Neural cell (in vitro differentiated cells): ENCODE measurements around the gene SLC43A3. TPM values are rescaled to one million over a fixed set of nuclear protein-coding genes. Genes with fewer than 3 reads are reported as not detected.

Source experiments
- H2AFZ ChIP-seq: fragments of 200-600, 300-800 bp; sonication (generic), shearing (Covaris generic); 2 replicates; pipeline ENCODE4 v1.6.0; 2014; ENCODE audit warnings: low read depth, mild to moderate bottlenecking, antibody characterized with exemption, low read length, moderate library complexity
- H3F3A ChIP-seq: fragments of 200-600 bp; shearing (Covaris generic); 2 replicates; pipeline ENCODE4 v1.6.1; 2016; ENCODE audit warnings: mild to moderate bottlenecking, moderate library complexity, mixed read lengths, antibody characterized with exemption, low read length; ENCODE audit not compliant: insufficient read depth, poor library complexity, severe bottlenecking
- H3K27ac ChIP-seq: fragments of 200-600, 300-800 bp; sonication (generic), shearing (Covaris generic); 2 replicates; pipeline ENCODE4 v1.5.1; 2014; ENCODE audit warnings: mild to moderate bottlenecking, low read length, moderate library complexity
- H3K27me3 ChIP-seq: fragments of 300-800, 200-600 bp; sonication (generic), shearing (Covaris generic); 2 replicates; pipeline ENCODE4 v1.6.0; 2014; ENCODE audit warnings: mild to moderate bottlenecking, low read depth, low read length, moderate library complexity; ENCODE audit not compliant: insufficient read depth
- H3K36me3 ChIP-seq: fragments of 300-800, 200-600 bp; sonication (generic), shearing (Covaris generic); 2 replicates; pipeline ENCODE4 v1.5.1; 2014; ENCODE audit warnings: mild to moderate bottlenecking, antibody characterized with exemption, low read length, moderate library complexity; ENCODE audit not compliant: insufficient read depth
- H3K4me2 ChIP-seq: fragments of 300-800, 200-600 bp; sonication (generic), shearing (Covaris generic); 2 replicates; pipeline ENCODE4 v1.6.0; 2014; ENCODE audit warnings: mild to moderate bottlenecking, low read length
- H3K4me3 ChIP-seq: fragments of 300-800, 200-600 bp; sonication (generic), shearing (Covaris generic); 2 replicates; pipeline ENCODE4 v1.5.1; 2014; ENCODE audit warnings: mild to moderate bottlenecking, low read length, moderate library complexity
- H3K79me2 ChIP-seq: fragments of 200-600 bp; shearing (Covaris generic); replicated peaks from 2 replicates; pipeline ENCODE4 v1.6.0; 2014; ENCODE audit warnings: mild to moderate bottlenecking, low read length, moderate library complexity; ENCODE audit not compliant: insufficient read depth
- H3K9ac ChIP-seq: fragments of 300-800, 200-600 bp; sonication (generic), shearing (Covaris generic); 2 replicates; pipeline ENCODE4 v1.6.1; 2016; ENCODE audit warnings: mild to moderate bottlenecking, low read length, mixed read lengths
- H3K9me2 ChIP-seq: fragments of 200-600 bp; shearing (Covaris generic); 2 replicates; pipeline ENCODE4 v1.6.1; 2016; ENCODE audit warnings: mild to moderate bottlenecking, low read length, mixed read lengths; ENCODE audit not compliant: insufficient read depth
- H3K9me3 ChIP-seq: fragments of 200-600, 300-800 bp; sonication (generic), shearing (Covaris generic); 2 replicates; pipeline ENCODE4 v1.6.1; 2016; ENCODE audit warnings: mild to moderate bottlenecking, mixed run types, low read length, moderate library complexity, mixed read lengths
- H4K20me1 ChIP-seq: fragments of 200-600 bp; shearing (Covaris generic); 2 replicates; pipeline ENCODE4 v1.6.1; 2016; ENCODE audit warnings: mild to moderate bottlenecking, mixed run types; ENCODE audit not compliant: insufficient read depth
- EP300 ChIP-seq: fragments of 450-650 bp; conservative IDR thresholded peaks from 2 replicates; pipeline ENCODE4 v1.6.1; 2014; ENCODE audit warnings: antibody characterized with exemption, mild to moderate bottlenecking, moderate library complexity; ENCODE audit not compliant: poor library complexity, severe bottlenecking
- EZH2 ChIP-seq: fragments of 200-600, 300-800 bp; shearing (Covaris generic), sonication (generic); IDR thresholded peaks from 2 replicates; pipeline ENCODE4 v1.6.1; 2014; ENCODE audit warnings: antibody characterized with exemption, low read length, borderline replicate concordance, mild to moderate bottlenecking; ENCODE audit not compliant: insufficient read depth, poor library complexity, severe bottlenecking
- MXI1 ChIP-seq: fragments of 450-650 bp; conservative IDR thresholded peaks from 2 replicates; pipeline ENCODE4 v1.6.1; 2014; ENCODE audit warnings: antibody characterized with exemption, mild to moderate bottlenecking; ENCODE audit not compliant: poor library complexity, severe bottlenecking
- POLR2AphosphoS5 ChIP-seq: IDR thresholded peaks from 2 replicates; pipeline ENCODE4 v1.6.1; 2012
- RAD21 ChIP-seq: fragments of 450-650 bp; conservative IDR thresholded peaks from 2 replicates; pipeline ENCODE4 v1.6.1; 2014; ENCODE audit warnings: antibody characterized with exemption, mild to moderate bottlenecking, moderate library complexity
- SMC3 ChIP-seq: fragments of 450-650 bp; conservative IDR thresholded peaks from 2 replicates; pipeline ENCODE4 v1.6.1; 2014; ENCODE audit warnings: antibody characterized with exemption, mild to moderate bottlenecking, moderate library complexity; ENCODE audit not compliant: poor library complexity
- TAF1 ChIP-seq: IDR thresholded peaks from 2 replicates; pipeline ENCODE4 v1.6.1; 2012; ENCODE audit warnings: low read depth
- polyA plus RNA-seq: library from polyadenylated mRNA; depleted of rRNA; stranded (reverse); fragments of >200 nt; gene quantifications from 2 replicates; pipeline ENCODE4 v1.2.3, GENCODE V29; 2014
- TF ChIP-seq, protein P1 (sequence below): fragments of 450-650 bp; IDR thresholded peaks from 2 replicates; pipeline ENCODE4 v1.5.1; 2014; ENCODE audit warnings: antibody characterized with exemption, mild to moderate bottlenecking, moderate library complexity; ENCODE audit not compliant: poor library complexity, severe bottlenecking
- TF ChIP-seq, protein P2 (sequence below): IDR thresholded peaks from 2 replicates; pipeline ENCODE4 v1.6.1; 2012; ENCODE audit warnings: borderline replicate concordance

SLC43A3 gene
- polyA plus RNA-seq, 1 donor from 2014 or later = 0.33 TPM

DNA sequence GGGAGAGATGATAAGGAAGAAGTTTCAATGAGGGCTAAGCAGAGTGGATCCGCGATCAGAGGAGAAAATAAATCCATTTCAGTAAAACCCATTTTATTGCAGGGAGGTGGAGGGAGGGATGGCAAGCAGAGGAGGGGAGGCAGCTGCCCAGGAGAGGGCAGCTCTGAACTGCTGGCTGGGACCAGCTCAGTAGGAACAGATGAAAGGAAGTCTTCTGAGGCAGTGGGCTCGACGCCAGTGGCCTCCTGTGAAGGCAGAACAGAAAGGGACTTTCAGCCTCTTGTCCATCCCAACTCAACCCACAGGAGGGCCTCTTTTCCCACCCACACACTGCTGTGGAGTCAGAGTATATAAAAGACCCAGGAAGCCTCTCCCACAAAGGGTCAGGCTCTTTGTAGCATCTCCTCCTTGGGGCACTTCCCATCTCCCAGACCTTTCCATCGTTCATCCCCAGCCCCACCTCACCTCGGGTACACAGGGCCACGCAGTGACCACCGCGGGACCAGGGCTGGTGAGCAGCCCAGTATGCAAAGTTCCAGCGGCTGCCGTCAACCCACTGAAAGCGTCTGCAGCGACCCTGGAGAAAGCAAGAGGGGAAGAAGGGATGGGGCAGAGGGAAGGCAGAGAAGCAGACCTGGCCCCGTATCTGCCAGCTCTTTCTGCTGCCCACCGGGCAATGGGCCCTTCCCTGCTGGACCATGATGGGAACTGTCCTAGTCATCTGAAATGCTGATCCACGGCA, 39.5 kb downstream of the SLC43A3 start:
- H3K27me3 ChIP-seq = no peaks in the 10 kb centered on the region
- no peak overlapping the region for H3K27ac ChIP-seq
- no peaks in the 10 kb centered on the region for H3K9me3 ChIP-seq
- no peaks in the 10 kb centered on the region for H3K79me2 ChIP-seq
- no peaks in the 10 kb centered on the region for H3K9me2 ChIP-seq
- TF ChIP-seq EZH2 (no peak), EP300 (no peak), SMC3 (no peak), RAD21 (no peak), POLR2AphosphoS5 (no peak), MXI1 (no peak), TAF1 (no peak)
- TF ChIP-seq, protein P1, sequence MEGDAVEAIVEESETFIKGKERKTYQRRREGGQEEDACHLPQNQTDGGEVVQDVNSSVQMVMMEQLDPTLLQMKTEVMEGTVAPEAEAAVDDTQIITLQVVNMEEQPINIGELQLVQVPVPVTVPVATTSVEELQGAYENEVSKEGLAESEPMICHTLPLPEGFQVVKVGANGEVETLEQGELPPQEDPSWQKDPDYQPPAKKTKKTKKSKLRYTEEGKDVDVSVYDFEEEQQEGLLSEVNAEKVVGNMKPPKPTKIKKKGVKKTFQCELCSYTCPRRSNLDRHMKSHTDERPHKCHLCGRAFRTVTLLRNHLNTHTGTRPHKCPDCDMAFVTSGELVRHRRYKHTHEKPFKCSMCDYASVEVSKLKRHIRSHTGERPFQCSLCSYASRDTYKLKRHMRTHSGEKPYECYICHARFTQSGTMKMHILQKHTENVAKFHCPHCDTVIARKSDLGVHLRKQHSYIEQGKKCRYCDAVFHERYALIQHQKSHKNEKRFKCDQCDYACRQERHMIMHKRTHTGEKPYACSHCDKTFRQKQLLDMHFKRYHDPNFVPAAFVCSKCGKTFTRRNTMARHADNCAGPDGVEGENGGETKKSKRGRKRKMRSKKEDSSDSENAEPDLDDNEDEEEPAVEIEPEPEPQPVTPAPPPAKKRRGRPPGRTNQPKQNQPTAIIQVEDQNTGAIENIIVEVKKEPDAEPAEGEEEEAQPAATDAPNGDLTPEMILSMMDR = no peak
- TF ChIP-seq, protein P2, sequence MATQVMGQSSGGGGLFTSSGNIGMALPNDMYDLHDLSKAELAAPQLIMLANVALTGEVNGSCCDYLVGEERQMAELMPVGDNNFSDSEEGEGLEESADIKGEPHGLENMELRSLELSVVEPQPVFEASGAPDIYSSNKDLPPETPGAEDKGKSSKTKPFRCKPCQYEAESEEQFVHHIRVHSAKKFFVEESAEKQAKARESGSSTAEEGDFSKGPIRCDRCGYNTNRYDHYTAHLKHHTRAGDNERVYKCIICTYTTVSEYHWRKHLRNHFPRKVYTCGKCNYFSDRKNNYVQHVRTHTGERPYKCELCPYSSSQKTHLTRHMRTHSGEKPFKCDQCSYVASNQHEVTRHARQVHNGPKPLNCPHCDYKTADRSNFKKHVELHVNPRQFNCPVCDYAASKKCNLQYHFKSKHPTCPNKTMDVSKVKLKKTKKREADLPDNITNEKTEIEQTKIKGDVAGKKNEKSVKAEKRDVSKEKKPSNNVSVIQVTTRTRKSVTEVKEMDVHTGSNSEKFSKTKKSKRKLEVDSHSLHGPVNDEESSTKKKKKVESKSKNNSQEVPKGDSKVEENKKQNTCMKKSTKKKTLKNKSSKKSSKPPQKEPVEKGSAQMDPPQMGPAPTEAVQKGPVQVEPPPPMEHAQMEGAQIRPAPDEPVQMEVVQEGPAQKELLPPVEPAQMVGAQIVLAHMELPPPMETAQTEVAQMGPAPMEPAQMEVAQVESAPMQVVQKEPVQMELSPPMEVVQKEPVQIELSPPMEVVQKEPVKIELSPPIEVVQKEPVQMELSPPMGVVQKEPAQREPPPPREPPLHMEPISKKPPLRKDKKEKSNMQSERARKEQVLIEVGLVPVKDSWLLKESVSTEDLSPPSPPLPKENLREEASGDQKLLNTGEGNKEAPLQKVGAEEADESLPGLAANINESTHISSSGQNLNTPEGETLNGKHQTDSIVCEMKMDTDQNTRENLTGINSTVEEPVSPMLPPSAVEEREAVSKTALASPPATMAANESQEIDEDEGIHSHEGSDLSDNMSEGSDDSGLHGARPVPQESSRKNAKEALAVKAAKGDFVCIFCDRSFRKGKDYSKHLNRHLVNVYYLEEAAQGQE = no peak
- no peak overlapping the region for H3K9ac ChIP-seq
- H3K36me3 ChIP-seq = no peaks in the 10 kb centered on the region
- H3F3A ChIP-seq = no peaks in the 10 kb centered on the region
- H2AFZ ChIP-seq = no peak overlapping the region
- no peaks in the 10 kb centered on the region for H4K20me1 ChIP-seq
- H3K4me3 ChIP-seq = no peak overlapping the region
- H3K4me2 ChIP-seq = no peak overlapping the region

DNA sequence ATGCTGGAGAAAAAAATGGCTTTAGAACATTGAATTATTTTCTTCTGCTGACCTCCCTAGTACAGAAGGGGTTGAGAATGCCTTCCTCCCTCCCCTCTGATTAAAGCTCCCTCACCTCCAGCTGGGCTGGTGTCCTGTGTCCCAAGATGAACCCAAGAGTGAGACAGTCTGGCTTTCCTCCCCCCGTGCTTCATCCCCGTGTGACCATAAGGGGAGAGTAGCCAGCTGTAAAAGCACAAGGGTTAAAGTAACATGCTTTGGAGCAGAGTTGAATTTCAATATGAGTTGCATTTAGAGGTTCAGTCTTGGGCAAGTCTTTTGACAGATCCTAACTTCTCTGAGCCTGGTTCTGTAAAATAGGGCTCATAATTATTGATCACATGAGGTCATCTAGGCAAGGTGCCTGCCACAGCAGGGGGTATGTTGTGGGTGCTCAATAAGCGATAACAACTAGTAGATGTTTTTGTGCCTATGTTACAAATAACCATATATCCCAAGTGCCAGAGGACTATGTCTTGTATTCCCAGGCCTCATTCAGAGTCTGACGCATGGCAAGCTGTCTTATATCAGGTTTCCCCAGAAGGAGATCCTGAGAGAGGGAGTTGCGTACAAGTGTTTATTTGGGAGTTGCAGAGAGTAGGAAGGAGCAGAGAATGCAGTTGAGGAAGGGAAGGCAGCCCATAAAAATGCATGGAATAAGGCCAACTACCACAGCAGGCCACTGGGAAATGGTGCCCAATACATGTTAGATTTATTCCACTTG, 40.6 kb downstream of the SLC43A3 start:
- no peaks in the 10 kb centered on the region for H3K36me3 ChIP-seq
- H3K79me2 ChIP-seq = no peaks in the 10 kb centered on the region
- no peak overlapping the region for H3K27ac ChIP-seq
- H3K4me2 ChIP-seq = no peak overlapping the region
- H3K9me3 ChIP-seq = no peaks in the 10 kb centered on the region
- H3K9ac ChIP-seq = no peak overlapping the region
- no peaks in the 10 kb centered on the region for H3K27me3 ChIP-seq
- no peaks in the 10 kb centered on the region for H4K20me1 ChIP-seq
- no peaks in the 10 kb centered on the region for H3K9me2 ChIP-seq
- H2AFZ ChIP-seq = no peak overlapping the region
- no peaks in the 10 kb centered on the region for H3F3A ChIP-seq
- TF ChIP-seq, protein P2 = no peak
- TF ChIP-seq EP300 (no peak), SMC3 (no peak), POLR2AphosphoS5 (no peak)
- no peak overlapping the region for H3K4me3 ChIP-seq
